T-cell (primary cell): Measurements from ENCODE around the gene MAPK7. TPM values are rescaled to one million over a fixed set of nuclear protein-coding genes. Genes with fewer than 3 reads are reported as not detected.

ENCODE experiments used
- ATAC-seq, 4 experiments: fragments of 200-7000 bp in 3 of 4; fragments of 150-1000 bp in 1 of 4; cut with Tn5 transposase; replicated peaks in 1 of 4; 1 replicate in 3 of 4; 2 replicates in 1 of 4; pipeline ENCODE4 v1.10.0; 2021; ENCODE audit warnings: moderate library complexity in 3 of 4, mild to moderate bottlenecking in 2 of 4, moderate number of reproducible peaks in 1 of 4
- CTCF ChIA-PET, 2 donors: fragments of 300-600 bp; sonication (Branson Sonifier 250); formaldehyde crosslinking; loops; one replicate each; lab custom pipeline; 2022; ENCODE audit warnings: antibody characterized with exemption in 2 of 2; lab: Charles Lee
- POLR2A ChIA-PET, 2 donors: fragments of 300-600 bp; sonication (Branson Sonifier 250); formaldehyde crosslinking; loops; one replicate each; lab custom pipeline; 2022; ENCODE audit warnings: antibody characterized with exemption in 2 of 2; lab: Charles Lee
- DNase-seq, 35 experiments: peaks; one replicate each; pipeline versions ENCODE4 v3.0.0 to v3.0.0-alpha.2; 2013 to 2023
- H3K27ac ChIP-seq: one replicate; pipeline ENCODE4 v1.5.1; 2013; ENCODE audit warnings: low read length
- H3K27me3 ChIP-seq, 2 experiments: replicated peaks in 1 of 2; 1 replicate in 1 of 2; 2 replicates in 1 of 2; pipeline versions ENCODE4 v1.6.1 to v1.7.0; 2013; ENCODE audit warnings: low read length in 1 of 2, mixed read lengths in 1 of 2; ENCODE audit not compliant: control insufficient read depth in 2 of 2, insufficient read depth in 2 of 2; ENCODE audit errors: extremely low read depth in 1 of 2
- H3K36me3 ChIP-seq, 2 donors: 1 replicate in 1 of 2; 2 replicates in 1 of 2; pipeline versions ENCODE4 v1.6.1 to v1.7.0; 2013; ENCODE audit warnings: low read length in 1 of 2; ENCODE audit not compliant: control insufficient read depth in 2 of 2, insufficient read depth in 1 of 2; ENCODE audit errors: extremely low read depth in 1 of 2
- H3K4me1 ChIP-seq, 2 experiments: 1 replicate in 1 of 2; 2 replicates in 1 of 2; pipeline versions ENCODE4 v1.6.1 to v1.7.0; 2013; ENCODE audit warnings: low read length in 2 of 2, mixed read lengths in 1 of 2; ENCODE audit not compliant: insufficient read depth in 2 of 2, control insufficient read depth in 1 of 2; ENCODE audit errors: extremely low read depth in 1 of 2
- H3K4me3 ChIP-seq, 2 donors: 1 replicate in 1 of 2; 2 replicates in 1 of 2; pipeline versions ENCODE4 v1.5.1 to v1.7.0; 2013; ENCODE audit warnings: mild to moderate bottlenecking in 2 of 2, low read length in 1 of 2, moderate library complexity in 1 of 2; ENCODE audit not compliant: control insufficient read depth in 1 of 2; ENCODE audit errors: extremely low read depth in 1 of 2
- H3K9me3 ChIP-seq: 2 replicates; pipeline ENCODE4 v1.7.0; 2013
- H3K27ac Mint-ChIP-seq, 2 donors: one replicate each; pipeline ENCODE4 v1.8.0; 2020 to 2021; ENCODE audit warnings: mild to moderate bottlenecking in 2 of 2, mixed read lengths in 2 of 2
- H3K27me3 Mint-ChIP-seq, 2 donors: one replicate each; pipeline ENCODE4 v1.8.0; 2021 to 2022; ENCODE audit warnings: mixed read lengths in 2 of 2
- H3K36me3 Mint-ChIP-seq: one replicate; pipeline ENCODE4 v1.8.0; 2021; ENCODE audit warnings: mixed read lengths
- H3K4me1 Mint-ChIP-seq, 3 donors: one replicate each; pipeline ENCODE4 v1.8.0; 2020 to 2022; ENCODE audit warnings: mixed read lengths in 3 of 3, mild to moderate bottlenecking in 1 of 3
- H3K4me3 Mint-ChIP-seq, 3 donors: one replicate each; pipeline ENCODE4 v1.8.0; 2020 to 2022; ENCODE audit warnings: mild to moderate bottlenecking in 3 of 3, mixed read lengths in 3 of 3, moderate library complexity in 3 of 3
- H3K9me3 Mint-ChIP-seq, 3 donors: one replicate each; pipeline ENCODE4 v1.8.0; 2020 to 2022; ENCODE audit warnings: mixed read lengths in 3 of 3
- WGBS: methylation state at CpG from one replicate; pipeline ENCODE4 v1.1.5; 2013; ENCODE audit warnings: missing lambda C conversion rate; ENCODE audit not compliant: insufficient coverage; 5-methylcytosine and 5-hydroxymethylcytosine counted together
- total RNA-seq, 35 experiments: library from RNA in 6 of 35; stranded (reverse) in 6 of 35; fragments of 120-200 nt in 1 of 35; gene quantifications; one replicate each; pipeline versions ENCODE4 v1.2.1 to v1.2.4 and lab custom pipeline; 2013 to 2026

MAPK7 gene
- total RNA-seq, 5 donors from 2014 or later (not counting 1 experiment from before 2014, with no cell fraction given), result 14.6 to 29.8 (median 27.9) TPM

DNA sequence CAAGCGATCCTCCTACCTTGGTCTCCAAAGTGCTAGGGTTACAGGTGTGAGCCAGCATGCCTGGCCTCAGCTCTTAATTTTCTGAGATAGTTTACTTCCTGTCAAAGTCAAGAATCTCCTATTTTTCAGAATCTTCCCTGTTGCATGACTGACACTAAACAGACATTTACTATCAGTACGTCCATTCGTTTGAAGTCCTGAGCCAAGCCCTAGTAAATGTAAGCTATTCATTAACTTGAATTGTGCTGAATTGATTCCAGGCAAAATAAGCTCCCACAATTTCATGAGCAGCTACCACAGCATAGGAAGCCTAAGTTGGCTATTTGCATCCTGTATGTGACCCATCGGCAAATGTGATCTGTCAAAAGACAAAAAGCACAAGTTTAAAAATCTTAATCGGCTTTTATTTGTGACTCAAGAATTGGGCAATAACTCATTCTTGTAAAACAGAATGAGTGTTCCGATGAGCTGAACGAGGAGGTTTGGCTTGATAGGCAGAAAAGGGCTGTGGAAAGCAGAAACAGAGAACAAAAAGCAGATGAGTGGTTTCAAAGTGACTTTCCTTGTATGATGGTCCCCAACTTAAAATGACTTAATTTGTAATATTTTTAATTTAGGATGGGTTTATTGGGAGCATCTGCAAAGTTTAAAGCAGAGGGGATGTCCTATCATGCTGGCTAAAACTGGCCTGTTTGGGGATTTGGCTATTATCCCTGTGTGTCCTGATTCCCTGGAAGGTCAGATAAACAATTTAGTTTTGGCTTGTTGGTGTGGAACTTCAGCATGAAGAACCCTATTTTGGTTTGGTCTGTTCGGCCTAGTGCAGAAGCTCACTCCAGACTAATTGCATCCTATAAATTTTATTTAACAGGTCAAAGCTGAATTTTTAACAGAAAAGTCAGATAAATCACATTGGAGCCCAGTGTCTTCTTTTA is 46.9 kb downstream of the MAPK7 start:
- Mint-ChIP-seq H3K27ac (no peak overlapping the region), H3K36me3 (no peaks in the 10 kb centered on the region), H3K4me3 (no peak overlapping the region), H3K4me1 (no peaks in the 10 kb centered on the region), H3K27me3 (peaks cover 3% of the 10 kb centered on the region in 2 donors), H3K9me3 (no peaks in the 10 kb centered on the region)
- ChIA-PET CTCF (no interaction called here), POLR2A (interaction anchor here in 1 of 2 donors (0.6 kb wide), 1 partner anchor 1214 kb away, joined by 6 read pairs; no protein-coding TSS in a partner anchor)
- DNase-seq (no peak), ATAC-seq (no peak)
- Histone ChIP-seq H3K4me1 (no peaks in the 10 kb centered on the region), H3K9me3 (no peaks in the 10 kb centered on the region), H3K36me3 (no peaks in the 10 kb centered on the region), H3K27me3 (peaks cover 0 to 6% of the 10 kb centered on the region in 2 experiments), H3K27ac (no peak overlapping the region), H3K4me3 (no peak overlapping the region)
- WGBS, result 86% methylated on average over 3 of the region's 8 CpGs

DNA sequence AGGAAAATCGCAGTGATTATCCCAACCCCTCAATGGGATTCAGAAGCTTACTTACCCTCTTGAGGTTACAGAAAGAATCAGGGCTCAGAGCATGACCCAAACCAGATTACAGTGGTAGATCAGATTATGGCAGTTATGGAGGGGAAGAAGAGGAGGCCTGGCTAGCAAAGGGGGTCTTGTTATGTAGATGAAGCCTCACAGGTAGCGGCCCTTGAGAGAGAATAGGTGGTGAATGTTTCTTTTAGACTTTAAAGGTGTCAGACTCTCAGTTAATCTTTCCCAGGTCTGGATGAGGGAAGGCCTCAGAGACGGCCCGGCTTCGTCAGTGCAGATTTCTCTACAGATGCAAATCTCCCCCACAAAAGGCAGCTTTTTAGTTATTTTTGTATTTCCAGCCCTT is 48.3 kb downstream of the MAPK7 start:
- peaks cover 3% of the 10 kb centered on the region in 2 donors for H3K27me3 Mint-ChIP-seq
- no peak overlapping the region for H3K4me3 Mint-ChIP-seq
- H3K27me3 ChIP-seq, result peaks cover 0 to 6% of the 10 kb centered on the region in 2 experiments
- H3K27ac Mint-ChIP-seq, result no peak overlapping the region
- DNase-seq (no peak), ATAC-seq (no peak)
- H3K36me3 Mint-ChIP-seq, result no peaks in the 10 kb centered on the region
- CTCF ChIA-PET, result no interaction called here
- no peaks in the 10 kb centered on the region for H3K9me3 Mint-ChIP-seq
- H3K27ac ChIP-seq, result no peak overlapping the region
- no peaks in the 10 kb centered on the region for H3K36me3 ChIP-seq
- POLR2A ChIA-PET, result no interaction called here
- H3K4me3 ChIP-seq, result no peak overlapping the region
- H3K9me3 ChIP-seq, result no peaks in the 10 kb centered on the region
- WGBS, result no CpG with 5 or more reads among the region's 5 CpGs
- no peaks in the 10 kb centered on the region for H3K4me1 ChIP-seq
- no peaks in the 10 kb centered on the region for H3K4me1 Mint-ChIP-seq

DNA sequence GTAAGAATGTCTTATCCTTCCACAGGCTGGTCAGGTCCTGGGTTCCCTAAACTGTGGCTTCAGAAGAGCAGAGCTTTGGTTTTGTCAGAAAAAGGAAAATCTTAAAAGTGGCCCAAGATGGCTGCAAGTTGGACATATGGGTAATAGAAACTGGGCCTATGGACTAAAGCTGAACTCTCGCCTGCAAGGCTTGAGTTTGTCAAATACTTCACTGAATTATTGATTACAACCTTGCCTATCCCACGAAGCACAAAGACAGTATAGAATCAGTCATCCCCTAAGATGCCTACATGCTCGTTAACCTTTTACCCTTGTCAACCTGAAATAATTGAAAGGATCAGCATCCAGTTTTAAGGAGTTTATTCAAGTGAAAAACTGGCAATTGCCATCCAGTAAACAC is 53.4 kb downstream of the MAPK7 start:
- H3K4me3 Mint-ChIP-seq, result no peak overlapping the region
- Histone ChIP-seq H3K9me3 (no peaks in the 10 kb centered on the region), H3K4me3 (no peak overlapping the region), H3K4me1 (no peaks in the 10 kb centered on the region), H3K36me3 (no peaks in the 10 kb centered on the region), H3K27ac (no peak overlapping the region), H3K27me3 (peaks cover 0 to 6% of the 10 kb centered on the region in 2 experiments)
- H3K36me3 Mint-ChIP-seq, result no peaks in the 10 kb centered on the region
- no peaks in the 10 kb centered on the region for H3K4me1 Mint-ChIP-seq
- DNase-seq (no peak), ATAC-seq (no peak)
- WGBS, result 80% methylated on average over 2 of the region's 3 CpGs
- H3K27ac Mint-ChIP-seq, result no peak overlapping the region
- POLR2A ChIA-PET, result no interaction called here
- no peaks in the 10 kb centered on the region for H3K9me3 Mint-ChIP-seq
- CTCF ChIA-PET, result no interaction called here
- H3K27me3 Mint-ChIP-seq, result peaks cover 0 to 3% of the 10 kb centered on the region in 2 donors

Other genes with a start within 250 kb of the MAPK7 start
- gene EPN2, start 141.1 kb upstream of the MAPK7 start, total RNA-seq, result 1 to 10 TPM; 5.5 to 9.8 (median 8.4) TPM
- gene B9D1, start 15.8 kb upstream of the MAPK7 start, total RNA-seq, result 1 to 10 TPM; 1.2 to 2.5 (median 2.1) TPM
- gene MFAP4, start 8.7 kb downstream of the MAPK7 start, total RNA-seq, result under 1 TPM in 3 of 5 donors, not detected in 2; 0.18 to 0.63 (median 0.46) TPM
- gene RNF112, start 32.7 kb downstream of the MAPK7 start, total RNA-seq, result 1 to 10 TPM in 3 of 5 donors, under 1 TPM in 2; 0.40 to 1.8 (median 1.2) TPM
- gene SLC47A1, start 155.4 kb downstream of the MAPK7 start, total RNA-seq, result under 1 TPM in 4 of 5 donors, not detected in 1; 0.10 to 0.66 (median 0.31) TPM